Measurements from ENCODE around the gene DAD1.

DAD1 gene

GRCh38 chr14:22613736-22614239 lies 24.8 kb upstream of the DAD1 start (continued):
- TF ChIP-seq ZNF148 (tag by site-specific recombination; IDR thresholded peaks at IDR 0.05; ENCODE audit: borderline replicate concordance) = no peak

DNA sequence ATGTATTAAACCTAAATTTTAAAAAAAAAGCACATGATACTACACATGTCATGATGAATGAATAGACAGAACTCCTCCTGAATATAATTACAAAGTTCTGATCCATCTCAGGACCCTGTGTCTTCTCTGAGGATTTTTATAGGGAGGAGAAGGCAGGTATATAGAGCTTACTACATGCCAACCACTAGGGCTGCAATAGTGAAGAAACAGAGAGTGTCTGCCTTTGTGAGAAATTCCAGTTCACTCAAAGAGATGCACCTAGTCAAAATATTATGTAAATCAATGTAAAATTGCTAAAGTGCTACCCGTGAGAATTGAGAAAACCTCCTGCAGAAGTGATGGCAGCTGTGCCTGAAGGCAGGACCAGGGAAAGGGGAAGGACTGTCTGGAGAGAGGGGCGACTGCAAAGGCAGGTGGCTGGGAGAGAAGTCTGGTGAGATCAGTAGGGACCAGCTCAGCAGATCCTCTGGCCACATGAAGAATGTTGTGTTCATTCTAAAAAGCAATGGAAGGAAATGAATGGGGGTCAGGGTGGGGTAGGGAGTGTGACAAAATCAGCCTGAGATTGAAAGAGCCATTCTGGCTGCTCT lies 24.2 kb upstream of the DAD1 start:
- POLR2A ChIA-PET = interaction anchor here (1.1 to 1.4 kb wide), 3 partner anchors 10 to 154 kb away, joined by 3 to 4 read pairs (median 4); partner anchors contain the start of gene OXA1L
- Histone ChIP-seq H3K9me3 (ENCODE audit: control insufficient read depth, insufficient read depth, low read depth, low read length) (no peaks in the 10 kb centered on the region), H3K4me3 (ENCODE audit: low read depth, low read length) (no peak overlapping the region), H3K36me3 (ENCODE audit: control insufficient read depth in 2 of 2, insufficient read depth in 1 of 2, low read length in 2 of 2) (peaks cover 0 to 37% of the 10 kb centered on the region in 2 experiments; a peak in 1 of 3 replicates), H3K27ac (ENCODE audit: extremely low read depth, low read depth, low read length) (no peak overlapping the region), H3K4me1 (ENCODE audit: control insufficient read depth, insufficient read depth, low read length) (0 out of 2 replicates have a peak, but pooled peaks cover 2% of the 10 kb centered on the region)
- no peak for TF ChIP-seq SETDB1 (IDR thresholded peaks at IDR 0.05; ENCODE audit: insufficient read length, low read length)
- TF ChIP-seq, protein P1, sequence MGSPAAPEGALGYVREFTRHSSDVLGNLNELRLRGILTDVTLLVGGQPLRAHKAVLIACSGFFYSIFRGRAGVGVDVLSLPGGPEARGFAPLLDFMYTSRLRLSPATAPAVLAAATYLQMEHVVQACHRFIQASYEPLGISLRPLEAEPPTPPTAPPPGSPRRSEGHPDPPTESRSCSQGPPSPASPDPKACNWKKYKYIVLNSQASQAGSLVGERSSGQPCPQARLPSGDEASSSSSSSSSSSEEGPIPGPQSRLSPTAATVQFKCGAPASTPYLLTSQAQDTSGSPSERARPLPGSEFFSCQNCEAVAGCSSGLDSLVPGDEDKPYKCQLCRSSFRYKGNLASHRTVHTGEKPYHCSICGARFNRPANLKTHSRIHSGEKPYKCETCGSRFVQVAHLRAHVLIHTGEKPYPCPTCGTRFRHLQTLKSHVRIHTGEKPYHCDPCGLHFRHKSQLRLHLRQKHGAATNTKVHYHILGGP (tag by site-specific recombination; IDR thresholded peaks at IDR 0.05) = no peak
- TF ChIP-seq ZNF146 (tag by site-specific recombination; IDR thresholded peaks at IDR 0.05) = no peak
- TF ChIP-seq ZNF837 (tag by site-specific recombination; IDR thresholded peaks at IDR 0.05) = no peak
- TF ChIP-seq SP2 (tag by site-specific recombination; IDR thresholded peaks at IDR 0.05) = no peak
- TF ChIP-seq ZNF660 (tag by site-specific recombination; IDR thresholded peaks at IDR 0.05) = no peak
- no peak for TF ChIP-seq ZNF18 (tag by site-specific recombination; IDR thresholded peaks at IDR 0.05)
- no peak for TF ChIP-seq MZF1 (tag by site-specific recombination; IDR thresholded peaks at IDR 0.05; ENCODE audit: borderline replicate concordance)
- TF ChIP-seq ZBTB10 (tag by site-specific recombination; IDR thresholded peaks at IDR 0.05) = no peak
- no peak for TF ChIP-seq ZSCAN16 (tag by site-specific recombination; IDR thresholded peaks at IDR 0.05)
- no peak for TF ChIP-seq ZNF529 (tag by site-specific recombination; IDR thresholded peaks at IDR 0.05; ENCODE audit: insufficient replicate concordance)
- no peak for TF ChIP-seq PRDM1 (tag by site-specific recombination; IDR thresholded peaks at IDR 0.05)
- TF ChIP-seq ZFP41 (tag by site-specific recombination; IDR thresholded peaks at IDR 0.05; ENCODE audit: borderline replicate concordance) = no peak
- TF ChIP-seq ZBTB8A (tag by site-specific recombination; IDR thresholded peaks at IDR 0.05) = no peak
- TF ChIP-seq ZNF600 (tag by site-specific recombination; IDR thresholded peaks at IDR 0.05) = no peak
- TF ChIP-seq ZNF112 (tag by site-specific recombination; IDR thresholded peaks at IDR 0.05) = no peak
- no peak for TF ChIP-seq ZNF624 (tag by site-specific recombination; IDR thresholded peaks at IDR 0.05)
- TF ChIP-seq, protein P2, sequence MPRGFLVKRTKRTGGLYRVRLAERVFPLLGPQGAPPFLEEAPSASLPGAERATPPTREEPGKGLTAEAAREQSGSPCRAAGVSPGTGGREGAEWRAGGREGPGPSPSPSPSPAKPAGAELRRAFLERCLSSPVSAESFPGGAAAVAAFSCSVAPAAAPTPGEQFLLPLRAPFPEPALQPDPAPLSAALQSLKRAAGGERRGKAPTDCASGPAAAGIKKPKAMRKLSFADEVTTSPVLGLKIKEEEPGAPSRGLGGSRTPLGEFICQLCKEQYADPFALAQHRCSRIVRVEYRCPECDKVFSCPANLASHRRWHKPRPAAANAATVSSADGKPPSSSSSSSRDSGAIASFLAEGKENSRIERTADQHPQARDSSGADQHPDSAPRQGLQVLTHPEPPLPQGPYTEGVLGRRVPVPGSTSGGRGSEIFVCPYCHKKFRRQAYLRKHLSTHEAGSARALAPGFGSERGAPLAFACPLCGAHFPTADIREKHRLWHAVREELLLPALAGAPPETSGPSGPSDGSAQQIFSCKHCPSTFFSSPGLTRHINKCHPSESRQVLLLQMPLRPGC (tag by site-specific recombination; IDR thresholded peaks at IDR 0.05) = no peak
- CTCF ChIA-PET = interaction anchor here (0.6 to 1.9 kb wide), 8 partner anchors 14 to 78 kb away, joined by 3 to 5 read pairs (median 3); partner anchors contain the start of gene DAD1
